SJSA1 (cell line): ENCODE data around the gene PDE9A. TPM values are rescaled to one million over a fixed set of nuclear protein-coding genes. Genes with fewer than 3 reads are reported as not detected.

Experiments
- DNase-seq, 2 experiments: peaks; one replicate each; pipeline ENCODE4 v3.0.0-alpha.2; 2015 to 2020; ENCODE audit warnings: low spot score in 2 of 2, low read depth in 1 of 2
- H3K27ac ChIP-seq: fragments of 250-450 bp; sonication (Bioruptor Pico); 2 replicates; pipeline ENCODE4 v1.5.1; 2020; ENCODE audit warnings: mild to moderate bottlenecking, moderate library complexity
- H3K27me3 ChIP-seq: fragments of 250-450 bp; sonication (Bioruptor Pico); replicated peaks from 2 replicates; pipeline ENCODE4 v1.5.1; 2020; ENCODE audit warnings: mild to moderate bottlenecking, moderate library complexity
- H3K36me3 ChIP-seq: fragments of 250-450 bp; sonication (Bioruptor Pico); 2 replicates; pipeline ENCODE4 v1.5.1; 2020; ENCODE audit warnings: mild to moderate bottlenecking
- H3K4me1 ChIP-seq: fragments of 250-450 bp; sonication (Bioruptor Pico); replicated peaks from 2 replicates; pipeline ENCODE4 v1.6.1; 2021; ENCODE audit warnings: mild to moderate bottlenecking
- H3K4me3 ChIP-seq: fragments of 250-450 bp; sonication (Bioruptor Pico); 2 replicates; pipeline ENCODE4 v1.5.1; 2020; ENCODE audit warnings: mild to moderate bottlenecking
- H3K9me3 ChIP-seq: fragments of 250-450 bp; sonication (Bioruptor Pico); replicated peaks from 2 replicates; pipeline ENCODE4 v1.5.1; 2020; ENCODE audit warnings: mild to moderate bottlenecking
- total RNA-seq: library from RNA; depleted of rRNA; stranded (reverse); fragments of >200 nt; shearing (Covaris generic); gene quantifications from 2 replicates; pipeline ENCODE4 v1.2.3, GENCODE V29; 2014

Gene PDE9A
- total RNA-seq, 1 experiment from 2014 or later: 10.3 TPM

GRCh38 chr21:42661688-42662429, 8.4 kb downstream of the PDE9A start:
- peaks cover 10% of the 10 kb centered on the region; the same call in 1 of the 2 replicates for H3K27me3 ChIP-seq

DNA sequence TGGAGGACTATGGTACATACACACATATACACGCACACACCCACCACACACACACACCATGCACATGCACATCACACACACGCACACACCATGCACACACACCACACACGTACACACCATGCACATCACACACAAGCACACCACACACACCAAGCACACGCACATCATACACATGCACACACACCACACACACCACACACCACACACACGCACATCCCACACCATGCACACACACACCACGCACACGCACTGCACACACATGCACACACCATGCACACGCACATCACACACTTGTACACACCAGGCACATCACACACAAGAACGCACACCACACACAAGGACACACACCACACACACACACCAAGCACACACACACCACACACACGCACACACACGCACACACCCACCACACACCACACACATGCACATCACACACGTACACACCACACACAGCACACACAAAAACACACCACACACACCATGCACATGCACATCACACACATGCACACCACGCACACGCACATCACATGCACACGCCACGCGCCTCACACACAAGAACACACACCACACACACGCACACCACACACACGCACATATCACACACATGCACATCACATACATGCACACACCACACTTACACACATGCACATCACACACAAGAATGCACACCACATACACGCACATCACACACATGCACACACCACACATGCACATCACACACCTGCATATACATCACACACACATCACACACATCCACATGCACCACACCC, 9.2 kb downstream of the PDE9A start:
- H3K27me3 ChIP-seq: peaks cover 2% of the 10 kb centered on the region; the same call in 1 of the 2 replicates

More at GRCh38 chr21:42661688-42662429, 8.4 kb downstream of the PDE9A start:
- Histone ChIP-seq H3K36me3 (no peaks in the 10 kb centered on the region), H3K4me1 (peaks cover 19% of the 10 kb centered on the region), H3K27ac (no peak overlapping the region), H3K9me3 (no peaks in the 10 kb centered on the region), H3K4me3 (no peak overlapping the region)
- DNase-seq: no peak

GRCh38 chr21:42663200-42663750, 9.9 kb downstream of the PDE9A start:
- Histone ChIP-seq H3K9me3 (no peaks in the 10 kb centered on the region), H3K4me1 (peaks cover 9% of the 10 kb centered on the region), H3K4me3 (no peak overlapping the region), H3K36me3 (no peaks in the 10 kb centered on the region), H3K27me3 (no peaks in the 10 kb centered on the region), H3K27ac (no peak overlapping the region)
- no peak for DNase-seq

More for the DNA sequence above, 9.2 kb downstream of the PDE9A start:
- H3K27ac ChIP-seq: no peak overlapping the region
- H3K36me3 ChIP-seq: no peaks in the 10 kb centered on the region
- DNase-seq: no peak
- peaks cover 12% of the 10 kb centered on the region for H3K4me1 ChIP-seq
- H3K4me3 ChIP-seq: no peak overlapping the region
- no peaks in the 10 kb centered on the region for H3K9me3 ChIP-seq

DNA sequence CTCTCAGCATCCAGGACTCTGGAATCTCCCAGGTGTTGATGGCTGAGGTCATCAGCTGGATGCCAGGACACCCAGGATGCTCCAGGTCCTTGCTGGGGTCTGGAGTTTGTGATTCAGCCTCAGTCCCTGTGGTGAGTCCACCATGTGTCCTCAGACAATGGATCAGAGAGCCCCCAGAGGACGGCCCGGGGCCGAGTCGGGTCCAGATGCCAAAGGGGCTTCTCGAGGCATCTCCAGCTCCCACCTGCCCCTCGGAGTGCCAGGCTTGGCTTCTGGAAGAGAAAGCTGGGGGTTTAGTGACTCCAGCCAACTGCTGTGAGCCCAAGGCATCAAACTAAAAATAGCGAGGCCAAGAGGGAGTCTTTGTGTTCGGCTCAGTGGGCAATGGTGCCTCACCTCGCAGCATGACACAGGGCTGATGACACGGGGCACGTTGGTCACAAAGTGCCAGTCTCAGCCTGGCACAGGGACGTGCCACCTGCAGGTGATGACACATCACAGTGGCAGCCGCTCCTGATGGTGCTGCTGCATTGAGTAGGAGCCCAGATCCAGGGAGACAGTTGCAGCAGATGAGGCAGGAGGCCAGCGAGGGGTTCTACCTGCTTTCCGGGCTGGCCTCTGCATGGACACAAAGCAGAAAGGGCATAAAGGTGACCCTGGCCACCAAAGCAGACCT, 10.6 kb downstream of the PDE9A start:
- DNase-seq: no peak
- Histone ChIP-seq H3K27ac (no peak overlapping the region), H3K9me3 (no peaks in the 10 kb centered on the region)

GRCh38 chr21:42664614-42665013, 11.2 kb downstream of the PDE9A start:
- Histone ChIP-seq H3K4me1 (peaks cover 9% of the 10 kb centered on the region), H3K27me3 (no peaks in the 10 kb centered on the region), H3K27ac (no peak overlapping the region), H3K36me3 (no peaks in the 10 kb centered on the region), H3K9me3 (no peaks in the 10 kb centered on the region), H3K4me3 (no peak overlapping the region)
- DNase-seq: no peak

More for the DNA sequence above, 10.6 kb downstream of the PDE9A start:
- Histone ChIP-seq H3K36me3 (no peaks in the 10 kb centered on the region), H3K27me3 (no peaks in the 10 kb centered on the region), H3K4me1 (peaks cover 9% of the 10 kb centered on the region), H3K4me3 (no peak overlapping the region)

- no peak for DNase-seq
- H3K27ac ChIP-seq: no peak overlapping the region
- no peak overlapping the region for H3K4me3 ChIP-seq
- no peaks in the 10 kb centered on the region for H3K27me3 ChIP-seq
- no peaks in the 10 kb centered on the region for H3K36me3 ChIP-seq
- H3K9me3 ChIP-seq: no peaks in the 10 kb centered on the region
- peaks cover 9% of the 10 kb centered on the region for H3K4me1 ChIP-seq
Measured at GRCh38 chr21:42665026-42665425, 11.6 kb downstream of the PDE9A start.

GRCh38 chr21:42665484-42665883, 12.1 kb downstream of the PDE9A start:
- H3K4me1 ChIP-seq: peaks cover 9% of the 10 kb centered on the region
- no peaks in the 10 kb centered on the region; the same call in 1 of the 2 replicates for H3K27me3 ChIP-seq
- no peaks in the 10 kb centered on the region for H3K9me3 ChIP-seq
- H3K36me3 ChIP-seq: no peaks in the 10 kb centered on the region
- no peak overlapping the region for H3K4me3 ChIP-seq
- H3K27ac ChIP-seq: no peak overlapping the region
- DNase-seq: no peak

DNA sequence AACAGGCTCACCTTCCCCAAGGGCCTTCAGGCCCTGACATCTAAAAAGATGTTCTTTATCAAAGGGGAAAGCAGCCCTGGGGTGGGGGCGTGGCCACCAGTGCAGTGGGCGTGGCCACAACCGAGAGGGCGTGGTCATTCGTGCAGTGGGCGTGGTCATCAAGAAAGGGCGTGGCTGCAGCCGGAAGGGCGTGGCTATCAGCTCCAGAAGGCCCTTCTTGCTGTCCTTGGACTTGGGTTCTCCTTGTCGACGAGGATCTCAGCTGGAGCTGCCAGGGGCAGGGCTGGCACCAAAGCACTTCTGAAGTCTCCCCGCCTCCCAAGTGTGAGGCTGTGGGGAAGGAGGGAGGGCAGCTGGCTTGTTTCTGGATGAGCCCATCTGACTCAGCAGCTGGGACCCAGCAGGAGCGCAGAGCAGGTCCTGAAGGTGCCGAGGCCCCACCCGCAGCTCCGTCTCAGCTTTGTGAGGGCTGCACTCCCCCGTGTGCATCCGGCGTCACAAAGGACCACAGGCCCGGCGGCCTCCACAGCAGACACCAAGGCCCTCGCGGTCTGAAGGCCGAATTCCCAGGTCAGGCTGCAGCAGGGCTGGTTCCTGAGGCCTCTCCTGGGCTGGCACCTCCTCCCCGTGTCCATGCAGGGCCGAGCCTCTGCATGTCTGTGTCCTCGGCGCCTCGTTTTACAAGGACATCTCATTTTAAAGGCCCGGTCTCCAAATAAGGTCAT, 12.8 kb downstream of the PDE9A start:
- no peak overlapping the region for H3K27ac ChIP-seq
- H3K9me3 ChIP-seq: no peaks in the 10 kb centered on the region
- H3K4me3 ChIP-seq: no peak overlapping the region
- no peaks in the 10 kb centered on the region; the same call in 1 of the 2 replicates for H3K36me3 ChIP-seq
- DNase-seq: peak in 1 of 2 experiments; percentile 24
- no peaks in the 10 kb centered on the region; the same call in 1 of the 2 replicates for H3K27me3 ChIP-seq
- peaks cover 10% of the 10 kb centered on the region for H3K4me1 ChIP-seq

DNA sequence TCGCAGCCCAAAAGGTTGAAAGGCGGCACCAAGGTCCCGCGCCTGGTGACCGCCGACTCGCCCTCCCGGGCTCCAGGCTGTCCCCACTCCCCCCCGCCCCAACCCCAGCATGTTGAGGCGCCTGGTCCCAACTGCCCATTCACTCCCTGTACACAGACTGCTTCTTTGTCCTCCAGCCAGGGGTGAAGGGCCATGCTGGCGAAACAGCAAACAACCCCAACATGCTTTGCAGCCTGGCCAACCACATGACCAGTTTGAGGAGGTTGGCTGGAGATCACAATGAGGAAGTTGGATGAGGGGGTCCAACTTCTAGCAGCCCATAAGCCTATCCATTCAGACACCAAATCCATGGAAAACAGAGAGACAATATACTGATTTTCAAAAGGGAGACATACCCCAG, 13.5 kb downstream of the PDE9A start:
- Histone ChIP-seq H3K27ac (no peak overlapping the region), H3K4me1 (peaks cover 17% of the 10 kb centered on the region), H3K9me3 (no peaks in the 10 kb centered on the region), H3K36me3 (no peaks in the 10 kb centered on the region; the same call in 1 of the 2 replicates), H3K4me3 (no peak overlapping the region), H3K27me3 (no peaks in the 10 kb centered on the region; the same call in 1 of the 2 replicates)
- DNase-seq: no peak

DNA sequence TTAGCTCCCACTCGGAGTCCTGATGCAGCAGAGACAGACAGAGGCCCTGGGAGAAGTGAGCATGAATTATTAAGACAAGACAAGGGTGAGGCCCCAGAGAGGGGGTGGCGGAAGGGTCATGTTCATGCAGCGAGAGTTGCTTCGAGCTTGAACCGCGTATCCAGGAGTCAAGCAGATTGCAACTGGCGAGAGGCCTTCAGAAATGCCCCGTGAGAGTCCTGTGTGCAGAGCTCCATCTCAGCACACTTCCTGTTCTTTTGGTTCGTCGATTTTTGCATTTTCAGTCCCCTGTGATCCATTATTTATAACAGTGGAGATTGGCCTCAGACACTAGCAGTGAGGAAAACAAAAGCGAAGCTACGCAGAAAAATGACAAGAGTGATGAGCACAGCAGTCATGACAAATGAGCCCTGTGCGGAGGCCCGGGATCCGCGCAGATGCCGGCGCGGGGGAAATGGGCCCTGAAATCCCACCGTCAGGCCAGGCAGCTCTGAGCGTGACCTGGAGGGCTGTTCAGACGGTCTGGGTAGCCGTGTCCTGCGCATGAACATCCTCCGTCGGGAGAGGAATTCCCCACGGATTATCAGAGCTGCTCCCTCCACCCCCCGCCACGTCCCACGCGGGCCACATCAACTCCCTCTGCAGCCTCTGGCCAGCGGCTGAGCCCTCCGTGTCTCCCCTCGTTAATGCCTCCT, 15.0 kb downstream of the PDE9A start:
- H3K9me3 ChIP-seq: no peaks in the 10 kb centered on the region
- H3K4me3 ChIP-seq: no peak overlapping the region
- H3K27me3 ChIP-seq: no peaks in the 10 kb centered on the region; the same call in 1 of the 2 replicates
- no peak overlapping the region for H3K27ac ChIP-seq
- no peak for DNase-seq
- H3K36me3 ChIP-seq: no peaks in the 10 kb centered on the region; the same call in 1 of the 2 replicates
- peaks cover 32% of the 10 kb centered on the region for H3K4me1 ChIP-seq

DNA sequence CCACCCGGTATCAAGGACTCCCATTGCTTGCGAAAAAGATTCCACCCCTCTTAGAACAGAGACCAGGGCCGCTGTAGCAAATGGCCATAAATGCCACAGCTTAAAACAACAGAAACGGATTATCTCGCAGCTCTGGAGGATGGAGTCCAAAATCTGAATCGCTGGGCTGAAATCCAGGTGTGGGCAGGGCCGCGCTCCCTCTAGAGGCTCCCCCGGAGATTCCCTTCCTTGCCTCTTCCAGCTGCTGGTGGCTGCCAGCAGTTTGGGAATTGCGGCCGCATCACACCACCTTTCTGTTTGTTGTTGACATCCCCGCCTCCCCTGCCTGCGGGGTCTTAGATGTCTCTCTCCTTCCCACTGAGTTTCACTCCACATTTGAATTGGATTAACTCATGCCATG, 15.6 kb downstream of the PDE9A start:
- H3K4me1 ChIP-seq: peaks cover 37% of the 10 kb centered on the region
- H3K27ac ChIP-seq: no peak overlapping the region
- H3K27me3 ChIP-seq: no peaks in the 10 kb centered on the region; the same call in 1 of the 2 replicates
- H3K36me3 ChIP-seq: no peaks in the 10 kb centered on the region; the same call in 1 of the 2 replicates
- DNase-seq: no peak
- no peak overlapping the region for H3K4me3 ChIP-seq
- H3K9me3 ChIP-seq: no peaks in the 10 kb centered on the region

- Histone ChIP-seq H3K27ac (no peak overlapping the region), H3K9me3 (no peaks in the 10 kb centered on the region), H3K4me3 (no peak overlapping the region), H3K27me3 (no peaks in the 10 kb centered on the region; the same call in 1 of the 2 replicates), H3K36me3 (no peaks in the 10 kb centered on the region; the same call in 1 of the 2 replicates), H3K4me1 (peaks cover 32% of the 10 kb centered on the region)
- no peak for DNase-seq
Measured at GRCh38 chr21:42670058-42670880, 16.8 kb downstream of the PDE9A start.
